Measurements from ENCODE around the gene MAML3. TPM values are rescaled to one million over a fixed set of nuclear protein-coding genes. Genes with fewer than 3 reads are reported as not detected.

Gene MAML3
- total and polyA plus RNA-seq, 9 donors: 11.1 to 23.8 (median 14.9) TPM

DNA sequence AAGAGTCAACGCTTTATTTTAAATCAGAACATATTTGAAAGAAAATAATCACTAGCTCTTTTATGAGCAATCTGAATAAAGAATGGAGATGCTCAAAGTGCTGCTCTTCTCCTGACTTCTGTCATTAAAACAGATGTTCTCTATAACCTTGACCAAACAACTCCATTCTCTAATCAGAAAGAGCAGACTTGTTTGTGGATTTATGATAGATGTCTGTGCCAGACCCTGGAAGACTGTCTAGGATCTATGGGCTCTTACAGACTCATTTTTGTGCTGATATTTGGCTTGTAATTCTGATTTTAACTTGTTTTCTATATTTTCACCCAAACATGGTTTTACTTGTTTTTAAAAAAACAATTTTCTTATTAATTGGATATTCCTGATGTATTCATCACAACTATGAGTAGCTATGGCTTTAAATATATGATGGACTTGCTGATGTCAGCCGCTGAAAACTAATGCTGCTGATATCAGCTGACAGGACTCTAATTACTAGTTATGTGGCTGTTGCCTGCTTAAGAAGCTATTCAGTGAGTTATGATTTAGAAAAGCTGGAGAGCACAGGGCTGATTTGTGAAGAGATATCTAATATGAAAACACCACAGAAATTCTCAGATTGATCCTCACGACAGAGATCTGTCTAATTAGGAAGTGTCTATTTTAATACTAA, 31.6 kb upstream of the MAML3 start:
- 44 to 59% (median 45%) methylated on average over 3 of the region's 3 CpGs for WGBS, 3 donors
- H3K36me3 ChIP-seq: no peaks in the 10 kb centered on the region
- no peak overlapping the region for H3K4me3 ChIP-seq
- intact Hi-C loops (cut with DNase I): no loop called here
- H3K27me3 ChIP-seq: no peaks in the 10 kb centered on the region
- no peak for DNase-seq
- H3K9me3 ChIP-seq: no peaks in the 10 kb centered on the region
- no peak overlapping the region for H3K27ac ChIP-seq
- no peak for TF ChIP-seq EP300 (IDR thresholded peaks at IDR 0.05)
- TF ChIP-seq CTCF (IDR thresholded peaks at IDR 0.05): no peak
- TF ChIP-seq POLR2A (IDR thresholded peaks at IDR 0.05): no peak
- H3K4me1 ChIP-seq (ENCODE audit: insufficient read depth): peaks cover 7% of the 10 kb centered on the region

- Histone ChIP-seq H3K27me3 (no peaks in the 10 kb centered on the region), H3K4me3 (no peak overlapping the region), H3K36me3 (no peaks in the 10 kb centered on the region), H3K27ac (no peak overlapping the region), H3K9me3 (no peaks in the 10 kb centered on the region), H3K4me1 (ENCODE audit: insufficient read depth) (peaks cover 2% of the 10 kb centered on the region)
- WGBS, 3 donors: 94 to 96% (median 95%) methylated on average over 2 of the region's 2 CpGs
- TF ChIP-seq EP300 (IDR thresholded peaks at IDR 0.05) (no peak), CTCF (IDR thresholded peaks at IDR 0.05) (no peak), POLR2A (IDR thresholded peaks at IDR 0.05) (no peak)
- intact Hi-C loops (cut with DNase I): no loop called here
- no peak for DNase-seq
Measured at GRCh38 chr4:140183270-140183669, 29.3 kb upstream of the MAML3 start.

DNA sequence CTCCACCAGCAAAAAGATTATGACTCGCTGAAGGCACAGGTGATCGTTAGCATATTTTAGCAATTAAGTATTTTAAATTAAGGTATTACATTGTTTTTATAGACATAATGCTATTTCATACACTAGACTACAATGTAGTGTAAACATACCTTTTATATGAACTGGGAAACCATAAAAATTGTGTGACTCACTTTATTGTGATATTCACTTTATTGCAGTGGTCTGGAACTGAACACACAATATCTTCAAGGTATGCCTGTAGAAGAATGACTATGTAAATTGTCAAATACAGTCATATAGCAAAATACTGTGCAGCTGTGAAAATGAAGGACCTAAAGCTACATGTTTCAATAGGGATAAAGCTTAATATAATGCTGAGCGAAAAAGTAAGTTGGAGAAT, 26.6 kb upstream of the MAML3 start:
- DNase-seq: no peak
- intact Hi-C loops (cut with DNase I): no loop called here
- 96 to 97% (median 96%) methylated on average over 3 of the region's 3 CpGs for WGBS, 3 donors
- Histone ChIP-seq H3K27me3 (no peaks in the 10 kb centered on the region), H3K4me3 (no peak overlapping the region), H3K27ac (no peak overlapping the region), H3K36me3 (no peaks in the 10 kb centered on the region), H3K4me1 (ENCODE audit: insufficient read depth) (no peaks in the 10 kb centered on the region), H3K9me3 (no peaks in the 10 kb centered on the region)
- TF ChIP-seq POLR2A (IDR thresholded peaks at IDR 0.05): no peak
- no peak for TF ChIP-seq EP300 (IDR thresholded peaks at IDR 0.05)
- no peak for TF ChIP-seq CTCF (IDR thresholded peaks at IDR 0.05)

GRCh38 chr4:140176735-140177134, 22.8 kb upstream of the MAML3 start:
- Histone ChIP-seq H3K27me3 (no peaks in the 10 kb centered on the region), H3K4me1 (ENCODE audit: insufficient read depth) (no peaks in the 10 kb centered on the region), H3K27ac (no peak overlapping the region), H3K36me3 (no peaks in the 10 kb centered on the region), H3K9me3 (no peaks in the 10 kb centered on the region), H3K4me3 (no peak overlapping the region)
- 84 to 91% (median 88%) methylated on average over 3 of the region's 3 CpGs for WGBS, 3 donors
- TF ChIP-seq CTCF (IDR thresholded peaks at IDR 0.05) (no peak), POLR2A (IDR thresholded peaks at IDR 0.05) (no peak), EP300 (IDR thresholded peaks at IDR 0.05) (no peak)
- intact Hi-C loops (cut with DNase I): no loop called here
- DNase-seq: no peak
